Fibroblast of villous mesenchyme (primary cell): ENCODE data around the gene FAM237A. TPM values are rescaled to one million over a fixed set of nuclear protein-coding genes. Genes with fewer than 3 reads are reported as not detected.

Experiments
- DNase-seq: peaks from one replicate; pipeline ENCODE4 v3.0.0-alpha.2; 2010; ENCODE audit warnings: low read depth
- H3K4me3 ChIP-seq: 2 replicates; pipeline ENCODE4 v1.5.1; 2011; ENCODE audit warnings: low read depth, mild to moderate bottlenecking, low read length
- CTCF ChIP-seq: IDR thresholded peaks from 2 replicates; pipeline ENCODE4 v1.5.1; 2012; ENCODE audit warnings: low read depth, mild to moderate bottlenecking, low read length; ENCODE audit not compliant: insufficient read depth
- total RNA-seq: library from RNA; depleted of rRNA; stranded (reverse); fragments of >200 nt; gene quantifications from 2 replicates; pipeline ENCODE4 v1.2.3, GENCODE V29; 2012

Gene FAM237A
- total RNA-seq, 1 donor = not detected

- TF ChIP-seq CTCF = no peak
- no peak for DNase-seq
- no peak overlapping the region for H3K4me3 ChIP-seq
These were observed 46.2 kb downstream of the FAM237A start for GRCh38 chr2:206688453-206688852.

- DNase-seq = no peak
- TF ChIP-seq CTCF = no peak
- H3K4me3 ChIP-seq = no peak overlapping the region
These were observed 46.7 kb downstream of the FAM237A start for GRCh38 chr2:206688990-206689389.

GRCh38 chr2:206692971-206693370, 50.7 kb downstream of the FAM237A start:
- DNase-seq = no peak
- no peak overlapping the region for H3K4me3 ChIP-seq
- no peak for TF ChIP-seq CTCF

- no peak overlapping the region for H3K4me3 ChIP-seq
- peak; percentile 57 for TF ChIP-seq CTCF
- peak; percentile 68 for DNase-seq
These were observed 51.3 kb downstream of the FAM237A start for GRCh38 chr2:206693399-206694137.

- TF ChIP-seq CTCF = no peak
- no peak for DNase-seq
- no peak overlapping the region for H3K4me3 ChIP-seq
These were observed 54.6 kb downstream of the FAM237A start for GRCh38 chr2:206696910-206697309.

GRCh38 chr2:206698811-206699210, 56.5 kb downstream of the FAM237A start:
- no peak for TF ChIP-seq CTCF
- no peak for DNase-seq
- no peak overlapping the region for H3K4me3 ChIP-seq

Other genes with a start within 250 kb of the FAM237A start
- gene ADAM23, start 199.0 kb upstream of the FAM237A start, total RNA-seq = 7.7 and 9.5 TPM in 2 replicates
- not detected in 2 replicates for gene DYTN, start 75.9 kb downstream of the FAM237A start, total RNA-seq
- 0.64 and 1.3 TPM in 2 replicates for gene MDH1B, start 122.8 kb downstream of the FAM237A start, total RNA-seq
- 34.1 and 53.5 TPM in 2 replicates for gene FASTKD2, start 123.1 kb downstream of the FAM237A start, total RNA-seq